OCI-LY1 (cell line): ENCODE results near the gene AATK.
A peak's percentile ranks its signal among the peaks of the same experiment; 100 is the strongest.

Experiments
- H2AFZ ChIP-seq: fragments of 200-600 bp; sonication (generic), shearing (Covaris generic); 2 replicates; pipeline ENCODE4 v1.6.0; 2014; ENCODE audit warnings: antibody characterized with exemption, mild to moderate bottlenecking, low read length
- H3F3A ChIP-seq: fragments of 200-600 bp; sonication (generic), shearing (Covaris generic); 2 replicates; pipeline ENCODE4 v1.6.0; 2014; ENCODE audit warnings: mild to moderate bottlenecking, antibody characterized with exemption, low read length, moderate library complexity; ENCODE audit not compliant: insufficient read depth
- H3K27ac ChIP-seq: fragments of 200-600 bp; sonication (generic); 2 replicates; pipeline ENCODE4 v1.5.1; 2014; ENCODE audit warnings: low read length, mixed run types, mild to moderate bottlenecking, low read depth; ENCODE audit not compliant: poor library complexity, severe bottlenecking
- H3K27me3 ChIP-seq: fragments of 200-600 bp; sonication (generic); 2 replicates; pipeline ENCODE4 v1.6.0; 2014; ENCODE audit warnings: antibody characterized with exemption, mild to moderate bottlenecking, low read length, moderate library complexity; ENCODE audit not compliant: insufficient read depth
- H3K36me3 ChIP-seq: fragments of 200-600 bp; sonication (generic); 2 replicates; pipeline ENCODE4 v1.6.1; 2014; ENCODE audit warnings: mild to moderate bottlenecking, antibody characterized with exemption, low read length, moderate library complexity, mixed read lengths; ENCODE audit not compliant: insufficient read depth
- H3K4me1 ChIP-seq: fragments of 200-600 bp; sonication (generic); 2 replicates; pipeline ENCODE4 v1.5.1; 2014; ENCODE audit warnings: mild to moderate bottlenecking, low read length, moderate library complexity; ENCODE audit not compliant: insufficient read depth, severe bottlenecking
- H3K4me2 ChIP-seq: fragments of 200-600 bp; sonication (generic), shearing (Covaris generic); 2 replicates; pipeline ENCODE4 v1.6.1; 2014; ENCODE audit warnings: low read length
- H3K4me3 ChIP-seq: fragments of 200-600 bp; sonication (generic); 2 replicates; pipeline ENCODE4 v1.5.1; 2014; ENCODE audit warnings: low read length, low read depth, mild to moderate bottlenecking, mixed read lengths; ENCODE audit not compliant: poor library complexity, severe bottlenecking
- H3K79me2 ChIP-seq: fragments of 200-600 bp; shearing (Covaris generic); 2 replicates; pipeline ENCODE4 v1.6.1; 2016; ENCODE audit warnings: mixed run types, low read length, mixed read lengths; ENCODE audit not compliant: insufficient read depth
- H3K9ac ChIP-seq: fragments of 200-600 bp; sonication (generic), shearing (Covaris generic); 2 replicates; pipeline ENCODE4 v1.6.1; 2014; ENCODE audit warnings: mild to moderate bottlenecking, low read length, mixed read lengths
- H3K9me2 ChIP-seq: fragments of 200-600 bp; sonication (generic), shearing (Covaris generic); 2 replicates; pipeline ENCODE4 v1.6.1; 2014; ENCODE audit warnings: low read depth, mild to moderate bottlenecking, low read length, mixed read lengths
- H3K9me3 ChIP-seq: fragments of 200-600 bp; shearing (Covaris generic); 2 replicates; pipeline ENCODE4 v1.6.1; 2014; ENCODE audit warnings: low read length, mixed read lengths
- H4K20me1 ChIP-seq: fragments of 200-600 bp; sonication (generic), shearing (Covaris generic); 2 replicates; pipeline ENCODE4 v1.6.0; 2016; ENCODE audit warnings: mild to moderate bottlenecking, low read length; ENCODE audit not compliant: insufficient read depth
- CTCF ChIP-seq: fragments of 200-600 bp; sonication (generic), shearing (Covaris generic); IDR thresholded peaks from 2 replicates; pipeline ENCODE4 v1.5.1; 2017; ENCODE audit warnings: mild to moderate bottlenecking, antibody characterized with exemption, low read length, moderate library complexity, mixed read lengths
- EZH2 ChIP-seq: fragments of 200-600 bp; sonication (generic), shearing (Covaris generic); IDR thresholded peaks from 2 replicates; pipeline ENCODE4 v1.8.0; 2017; ENCODE audit warnings: borderline replicate concordance, mixed run types, mild to moderate bottlenecking, antibody characterized with exemption, low read length, moderate library complexity, mixed read lengths

AATK gene

GRCh38 chr17:81097943-81098308 is 68.1 kb downstream of the AATK start:
- Histone ChIP-seq H3K9me3 (no peaks in the 10 kb centered on the region), H2AFZ (no peak overlapping the region), H3K27me3 (peaks cover 17% of the 10 kb centered on the region), H3K9ac (no peak overlapping the region), H3K4me2 (no peak overlapping the region), H3K9me2 (no peaks in the 10 kb centered on the region), H3K4me1 (no peaks in the 10 kb centered on the region), H3F3A (no peaks in the 10 kb centered on the region), H3K36me3 (no peaks in the 10 kb centered on the region), H3K79me2 (no peaks in the 10 kb centered on the region), H3K27ac (no peak overlapping the region), H3K4me3 (no peak overlapping the region), H4K20me1 (no peaks in the 10 kb centered on the region)
- TF ChIP-seq EZH2: no peak
- TF ChIP-seq CTCF: no peak

- TF ChIP-seq CTCF (peak; percentile 46), EZH2 (no peak)
- Histone ChIP-seq H3K27ac (no peak overlapping the region), H3K9ac (no peak overlapping the region), H3K9me3 (no peaks in the 10 kb centered on the region), H3K79me2 (no peaks in the 10 kb centered on the region), H3K4me3 (no peak overlapping the region), H3K4me1 (no peaks in the 10 kb centered on the region), H3F3A (no peaks in the 10 kb centered on the region), H2AFZ (no peak overlapping the region), H4K20me1 (no peaks in the 10 kb centered on the region), H3K36me3 (no peaks in the 10 kb centered on the region), H3K9me2 (no peaks in the 10 kb centered on the region), H3K4me2 (no peak overlapping the region), H3K27me3 (peaks cover 17% of the 10 kb centered on the region)
These were observed 68.7 kb downstream of the AATK start for GRCh38 chr17:81097134-81097942.

GRCh38 chr17:81096741-81097133 is 69.3 kb downstream of the AATK start:
- Histone ChIP-seq H3K27ac (no peak overlapping the region), H3K4me3 (no peak overlapping the region)

More at GRCh38 chr17:81096741-81097133, 69.3 kb downstream of the AATK start:
- Histone ChIP-seq H3F3A (no peaks in the 10 kb centered on the region), H3K9ac (no peak overlapping the region), H3K4me1 (no peaks in the 10 kb centered on the region), H3K79me2 (no peaks in the 10 kb centered on the region), H3K27me3 (peaks cover 17% of the 10 kb centered on the region), H3K4me2 (no peak overlapping the region), H3K9me3 (no peaks in the 10 kb centered on the region), H4K20me1 (no peaks in the 10 kb centered on the region), H3K9me2 (no peaks in the 10 kb centered on the region), H3K36me3 (no peaks in the 10 kb centered on the region), H2AFZ (no peak overlapping the region)
- no peak for TF ChIP-seq EZH2
- no peak for TF ChIP-seq CTCF
